Peyer's patch (tissue), 4 donors: ENCODE measurements around the gene AGXT2. TPM values are rescaled to one million over a fixed set of nuclear protein-coding genes. Genes with fewer than 3 reads are reported as not detected.

Experiments used
- DNase-seq, 3 donors: peaks; one replicate each; pipeline ENCODE4 v3.0.0-alpha.2; 2017 to 2019
- H3K27ac ChIP-seq, 4 donors: fragments of 200-600 bp; sonication (generic); one replicate each; pipeline ENCODE4 v1.5.1; 2016 to 2019
- H3K27me3 ChIP-seq, 2 donors: fragments of 200-600 bp; sonication (generic); one replicate each; pipeline ENCODE4 v1.5.1; 2019
- H3K36me3 ChIP-seq, 3 donors: fragments of 200-600 bp; sonication (generic); one replicate each; pipeline ENCODE4 v1.5.1; 2016 to 2019
- H3K4me1 ChIP-seq, 4 donors: fragments of 200-600 bp; sonication (generic); one replicate each; pipeline ENCODE4 v1.5.1; 2016 to 2019
- H3K4me3 ChIP-seq, 4 donors: fragments of 200-600 bp; sonication (generic); 1 replicate in 3 of 4; 2 replicates in 1 of 4; pipeline ENCODE4 v1.5.1; 2016 to 2019; ENCODE audit warnings: mild to moderate bottlenecking in 1 of 4
- H3K9me3 ChIP-seq, 4 donors: fragments of 200-600 bp; sonication (generic); one replicate each; pipeline ENCODE4 v1.5.1; 2016 to 2019; ENCODE audit warnings: mild to moderate bottlenecking in 1 of 4
- CTCF ChIP-seq, 6 experiments: fragments of 450-650 bp in 4 of 6; fragments of 200-600 bp in 2 of 6; sonication (generic) in 1 of 6; IDR thresholded peaks; one replicate each; pipeline ENCODE4 v1.5.1; 2017 to 2019; ENCODE audit warnings: antibody characterized with exemption in 6 of 6, mild to moderate bottlenecking in 3 of 6, moderate library complexity in 1 of 6
- POLR2A ChIP-seq, 2 donors: fragments of 450-650 bp; IDR thresholded peaks; one replicate each; pipeline ENCODE4 v1.5.1; 2017; ENCODE audit warnings: antibody characterized with exemption in 2 of 2, mild to moderate bottlenecking in 2 of 2, moderate library complexity in 2 of 2
- total RNA-seq, 4 donors: library from RNA; depleted of rRNA; stranded (reverse); fragments of >200 nt; gene quantifications; one replicate each; pipeline ENCODE4 v1.1.0, GENCODE V29; 2016

Gene AGXT2
- total RNA-seq, 4 donors from 2014 or later = 4.8 to 11.2 (median 5.5) TPM; not detected in 1

GRCh38 chr5:35026280-35026840 is 21.4 kb downstream of the AGXT2 start:
- no peak for DNase-seq
- no peaks in the 10 kb centered on the region for H3K36me3 ChIP-seq
- no peaks in the 10 kb centered on the region for H3K9me3 ChIP-seq
- no peak for TF ChIP-seq POLR2A (IDR thresholded peaks at IDR 0.05)
- no peak for TF ChIP-seq CTCF (IDR thresholded peaks at IDR 0.05)
- H3K27me3 ChIP-seq = no peaks in the 10 kb centered on the region
- H3K27ac ChIP-seq = no peak overlapping the region
- H3K4me1 ChIP-seq = no peaks in the 10 kb centered on the region
- no peak overlapping the region for H3K4me3 ChIP-seq

- no peak for TF ChIP-seq CTCF (IDR thresholded peaks at IDR 0.05)
- TF ChIP-seq POLR2A (IDR thresholded peaks at IDR 0.05) = no peak
- Histone ChIP-seq H3K9me3 (no peaks in the 10 kb centered on the region), H3K4me3 (no peak overlapping the region), H3K27ac (no peak overlapping the region), H3K36me3 (no peaks in the 10 kb centered on the region), H3K27me3 (no peaks in the 10 kb centered on the region), H3K4me1 (no peaks in the 10 kb centered on the region)
- DNase-seq = no peak
Observed at GRCh38 chr5:35024911-35025510, 22.7 kb downstream of the AGXT2 start.

- DNase-seq = no peak
- H3K27ac ChIP-seq = no peak overlapping the region
- H3K4me1 ChIP-seq = no peaks in the 10 kb centered on the region
- H3K27me3 ChIP-seq = no peaks in the 10 kb centered on the region
- no peak for TF ChIP-seq CTCF (IDR thresholded peaks at IDR 0.05)
- no peak for TF ChIP-seq POLR2A (IDR thresholded peaks at IDR 0.05)
- H3K9me3 ChIP-seq = no peaks in the 10 kb centered on the region
- no peaks in the 10 kb centered on the region for H3K36me3 ChIP-seq
- no peak overlapping the region for H3K4me3 ChIP-seq
Observed at GRCh38 chr5:35023391-35024178, 24.2 kb downstream of the AGXT2 start.

GRCh38 chr5:35016174-35017051 is 31.3 kb downstream of the AGXT2 start:
- DNase-seq = no peak
- H3K36me3 ChIP-seq = no peaks in the 10 kb centered on the region
- TF ChIP-seq POLR2A (IDR thresholded peaks at IDR 0.05) = no peak
- TF ChIP-seq CTCF (IDR thresholded peaks at IDR 0.05) = no peak
- H3K27me3 ChIP-seq = no peaks in the 10 kb centered on the region
- no peaks in the 10 kb centered on the region for H3K9me3 ChIP-seq
- no peak overlapping the region for H3K27ac ChIP-seq
- H3K4me3 ChIP-seq = no peak overlapping the region
- H3K4me1 ChIP-seq = no peaks in the 10 kb centered on the region

GRCh38 chr5:35015063-35015462 is 32.7 kb downstream of the AGXT2 start:
- Histone ChIP-seq H3K36me3 (no peaks in the 10 kb centered on the region), H3K4me1 (no peaks in the 10 kb centered on the region), H3K4me3 (no peak overlapping the region), H3K9me3 (no peaks in the 10 kb centered on the region), H3K27me3 (no peaks in the 10 kb centered on the region), H3K27ac (no peak overlapping the region)
- DNase-seq = no peak
- no peak for TF ChIP-seq POLR2A (IDR thresholded peaks at IDR 0.05)
- TF ChIP-seq CTCF (IDR thresholded peaks at IDR 0.05) = no peak
